Body of pancreas (tissue), 4 donors: ENCODE measurements around the gene DCP1A.

ENCODE experiments used
- POLR2A ChIP-seq, 3 donors: fragments of 450-650 bp; IDR thresholded peaks; one replicate each; pipeline ENCODE4 v1.6.1; 2016; ENCODE audit warnings: antibody characterized with exemption in 3 of 3, mild to moderate bottlenecking in 2 of 3
- TF ChIP-seq, protein P1 (sequence below), 7 experiments: fragments of 450-650 bp in 4 of 7; fragments of 200-600 bp in 3 of 7; sonication (generic) in 3 of 7; IDR thresholded peaks; one replicate each; pipeline ENCODE4 v1.5.1; 2016 to 2019; ENCODE audit warnings: antibody characterized with exemption in 7 of 7

DNA sequence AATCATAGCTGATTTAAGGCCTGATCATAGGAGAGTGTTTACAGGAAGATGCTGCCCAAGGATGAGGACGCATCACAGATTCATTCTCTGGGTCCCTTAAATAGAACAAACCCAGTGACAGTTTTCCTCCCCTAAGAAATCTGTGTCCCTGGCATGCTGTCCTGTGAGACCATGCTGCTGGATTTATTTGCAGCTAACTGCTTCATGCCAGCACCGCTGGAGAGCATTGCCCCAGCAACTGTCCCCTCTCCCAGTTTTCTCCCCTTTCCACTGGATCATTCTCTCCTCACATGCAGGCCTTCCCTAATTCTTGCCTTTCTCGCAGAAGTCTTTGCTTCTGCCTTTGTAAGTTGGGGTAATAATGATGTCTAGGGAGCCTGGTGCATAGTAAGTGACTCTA, 29.3 kb upstream of the DCP1A start:
- TF ChIP-seq, protein P1, sequence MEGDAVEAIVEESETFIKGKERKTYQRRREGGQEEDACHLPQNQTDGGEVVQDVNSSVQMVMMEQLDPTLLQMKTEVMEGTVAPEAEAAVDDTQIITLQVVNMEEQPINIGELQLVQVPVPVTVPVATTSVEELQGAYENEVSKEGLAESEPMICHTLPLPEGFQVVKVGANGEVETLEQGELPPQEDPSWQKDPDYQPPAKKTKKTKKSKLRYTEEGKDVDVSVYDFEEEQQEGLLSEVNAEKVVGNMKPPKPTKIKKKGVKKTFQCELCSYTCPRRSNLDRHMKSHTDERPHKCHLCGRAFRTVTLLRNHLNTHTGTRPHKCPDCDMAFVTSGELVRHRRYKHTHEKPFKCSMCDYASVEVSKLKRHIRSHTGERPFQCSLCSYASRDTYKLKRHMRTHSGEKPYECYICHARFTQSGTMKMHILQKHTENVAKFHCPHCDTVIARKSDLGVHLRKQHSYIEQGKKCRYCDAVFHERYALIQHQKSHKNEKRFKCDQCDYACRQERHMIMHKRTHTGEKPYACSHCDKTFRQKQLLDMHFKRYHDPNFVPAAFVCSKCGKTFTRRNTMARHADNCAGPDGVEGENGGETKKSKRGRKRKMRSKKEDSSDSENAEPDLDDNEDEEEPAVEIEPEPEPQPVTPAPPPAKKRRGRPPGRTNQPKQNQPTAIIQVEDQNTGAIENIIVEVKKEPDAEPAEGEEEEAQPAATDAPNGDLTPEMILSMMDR (IDR thresholded peaks at IDR 0.05): no peak
- no peak for TF ChIP-seq POLR2A (IDR thresholded peaks at IDR 0.05)
